ENCODE results near the gene LRBA. TPM values are rescaled to one million over a fixed set of nuclear protein-coding genes. Genes with fewer than 3 reads are reported as not detected.

Gene LRBA
- total and polyA plus RNA-seq, 2 donors (not counting 3 experiments of a cell fraction or from before 2014, with no cell fraction given) = 18.0 to 35.1 TPM

DNA sequence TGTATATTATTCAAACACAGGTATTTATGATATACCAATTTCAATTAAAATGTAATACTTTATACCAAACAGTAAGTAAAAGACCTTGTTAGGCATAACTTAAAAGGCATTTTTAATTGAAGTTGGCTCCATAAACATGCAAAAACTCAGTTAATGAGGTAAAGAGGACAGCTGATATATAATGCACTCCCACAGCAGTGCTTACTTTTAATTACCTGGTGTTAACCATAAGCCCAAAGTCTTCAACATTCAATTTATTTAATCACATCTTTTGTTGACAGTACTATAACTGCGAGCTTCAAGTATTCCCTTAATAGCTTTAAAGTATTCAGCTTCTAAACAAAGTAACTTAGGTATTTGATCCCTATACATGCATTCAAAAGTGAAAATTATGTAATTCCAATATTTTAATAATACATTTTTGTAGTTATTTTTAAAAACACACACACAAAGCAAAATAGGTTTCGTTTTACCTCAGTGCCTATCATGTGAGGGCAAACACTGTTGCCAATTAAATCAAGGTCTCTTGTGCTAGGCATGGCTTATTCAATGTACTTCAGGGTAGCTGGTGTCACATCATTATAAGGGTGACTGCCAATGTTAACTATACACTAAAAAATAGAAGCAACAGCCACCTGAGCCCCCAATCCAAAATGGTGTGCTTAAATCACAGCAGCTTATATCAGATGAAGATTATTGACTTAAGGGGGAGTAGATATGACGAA, 197.1 kb downstream of the LRBA start:
- Histone ChIP-seq H3K27me3 (ENCODE audit: control insufficient read depth in 2 of 2, insufficient read depth in 2 of 2, low read length in 2 of 2) (no peaks in the 10 kb centered on the region), H2AFZ (ENCODE audit: low read depth, low read length) (no peak overlapping the region), H3K36me3 (ENCODE audit: control insufficient read depth in 2 of 2, extremely low read depth in 1 of 2, insufficient read depth in 2 of 2, low read length in 2 of 2) (no peaks in the 10 kb centered on the region), H3K79me2 (ENCODE audit: control insufficient read depth, insufficient read depth, low read length) (no peaks in the 10 kb centered on the region), H3K27ac (ENCODE audit: insufficient read depth, low read depth, low read length) (no peak overlapping the region), H3K4me2 (ENCODE audit: insufficient read depth, low read length) (no peak overlapping the region), H3K4me1 (ENCODE audit: control insufficient read depth, extremely low read depth, insufficient read depth, low read length) (no peaks in the 10 kb centered on the region), H3K9ac (replicated peaks; ENCODE audit: extremely low read depth, insufficient read depth, low read length) (no peak overlapping the region), H3K4me3 (replicated peaks in 1 of 3; ENCODE audit: insufficient read depth in 1 of 3, low read depth in 1 of 3, low read length in 3 of 3) (no peak overlapping the region), H3K9me1 (replicated peaks; ENCODE audit: control insufficient read depth, extremely low read depth, insufficient read depth, low read length) (no peaks in the 10 kb centered on the region), H4K20me1 (replicated peaks; ENCODE audit: control insufficient read depth, extremely low read depth, insufficient read depth, low read length) (no peaks in the 10 kb centered on the region), H3K9me3 (replicated peaks; ENCODE audit: control insufficient read depth, insufficient read depth, low read length) (no peaks in the 10 kb centered on the region)
- intact Hi-C loops (cut with micrococcal nuclease) (no loop called here), dilution Hi-C loops (cut with MboI; ENCODE audit: extremely low pct_ligation_motif_present, low sequenced_read_pairs) (no loop called here)
- ChIA-PET CTCF (no interaction called here), POLR2A (no interaction called here)
- TF ChIP-seq EZH2 (IDR thresholded peaks at IDR 0.05; ENCODE audit: borderline replicate concordance, low read depth, low read length, severe bottlenecking) = no peak
- no peak for TF ChIP-seq GATA2 (IDR thresholded peaks at IDR 0.05; ENCODE audit: insufficient read depth, insufficient read length, low read depth, low read length)
- TF ChIP-seq POLR2AphosphoS5 (IDR thresholded peaks at IDR 0.05; ENCODE audit: insufficient read depth, low read depth, low read length) = no peak
- TF ChIP-seq POLR2A (IDR thresholded peaks at IDR 0.05; ENCODE audit: low read depth, low read length) = no peak
- no peak for TF ChIP-seq FOS (IDR thresholded peaks at IDR 0.05; ENCODE audit: borderline replicate concordance, insufficient read depth, low read length)
- TF ChIP-seq, protein P1, sequence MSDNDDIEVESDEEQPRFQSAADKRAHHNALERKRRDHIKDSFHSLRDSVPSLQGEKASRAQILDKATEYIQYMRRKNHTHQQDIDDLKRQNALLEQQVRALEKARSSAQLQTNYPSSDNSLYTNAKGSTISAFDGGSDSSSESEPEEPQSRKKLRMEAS (IDR thresholded peaks at IDR 0.05; ENCODE audit: insufficient read depth, insufficient read length) = no peak
- no peak for TF ChIP-seq MYC (IDR thresholded peaks at IDR 0.05; ENCODE audit: low read depth, low read length)
- TF ChIP-seq JUN (IDR thresholded peaks at IDR 0.05; ENCODE audit: borderline replicate concordance, insufficient read depth, insufficient read length, low read depth) = no peak
- TF ChIP-seq, protein P2, sequence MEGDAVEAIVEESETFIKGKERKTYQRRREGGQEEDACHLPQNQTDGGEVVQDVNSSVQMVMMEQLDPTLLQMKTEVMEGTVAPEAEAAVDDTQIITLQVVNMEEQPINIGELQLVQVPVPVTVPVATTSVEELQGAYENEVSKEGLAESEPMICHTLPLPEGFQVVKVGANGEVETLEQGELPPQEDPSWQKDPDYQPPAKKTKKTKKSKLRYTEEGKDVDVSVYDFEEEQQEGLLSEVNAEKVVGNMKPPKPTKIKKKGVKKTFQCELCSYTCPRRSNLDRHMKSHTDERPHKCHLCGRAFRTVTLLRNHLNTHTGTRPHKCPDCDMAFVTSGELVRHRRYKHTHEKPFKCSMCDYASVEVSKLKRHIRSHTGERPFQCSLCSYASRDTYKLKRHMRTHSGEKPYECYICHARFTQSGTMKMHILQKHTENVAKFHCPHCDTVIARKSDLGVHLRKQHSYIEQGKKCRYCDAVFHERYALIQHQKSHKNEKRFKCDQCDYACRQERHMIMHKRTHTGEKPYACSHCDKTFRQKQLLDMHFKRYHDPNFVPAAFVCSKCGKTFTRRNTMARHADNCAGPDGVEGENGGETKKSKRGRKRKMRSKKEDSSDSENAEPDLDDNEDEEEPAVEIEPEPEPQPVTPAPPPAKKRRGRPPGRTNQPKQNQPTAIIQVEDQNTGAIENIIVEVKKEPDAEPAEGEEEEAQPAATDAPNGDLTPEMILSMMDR (IDR thresholded peaks at IDR 0.05; ENCODE audit: extremely low read depth in 1 of 2, insufficient read depth in 1 of 2, low read depth in 1 of 2, low read length in 2 of 2) = no peak
- FAIRE-seq (no peak), DNase-seq (ENCODE audit: low read depth, low spot score) (no peak)
- BruUV-seq (replicated peaks) = no TSS peak
